AG08395 (cell line): ENCODE results near the gene GPC6.
A peak's percentile ranks its signal among the peaks of the same experiment; 100 is the strongest.
"Not testable (repeated sequence)": the region's sequence is repeated elsewhere in the genome, so short reads cannot be mapped to it uniquely, and the experiment has no call there.

Source experiments
- DNase-seq: peaks from one replicate; pipeline ENCODE4 v3.0.0; 2012; ENCODE audit warnings: mixed read lengths, low spot score

Gene GPC6

DNA sequence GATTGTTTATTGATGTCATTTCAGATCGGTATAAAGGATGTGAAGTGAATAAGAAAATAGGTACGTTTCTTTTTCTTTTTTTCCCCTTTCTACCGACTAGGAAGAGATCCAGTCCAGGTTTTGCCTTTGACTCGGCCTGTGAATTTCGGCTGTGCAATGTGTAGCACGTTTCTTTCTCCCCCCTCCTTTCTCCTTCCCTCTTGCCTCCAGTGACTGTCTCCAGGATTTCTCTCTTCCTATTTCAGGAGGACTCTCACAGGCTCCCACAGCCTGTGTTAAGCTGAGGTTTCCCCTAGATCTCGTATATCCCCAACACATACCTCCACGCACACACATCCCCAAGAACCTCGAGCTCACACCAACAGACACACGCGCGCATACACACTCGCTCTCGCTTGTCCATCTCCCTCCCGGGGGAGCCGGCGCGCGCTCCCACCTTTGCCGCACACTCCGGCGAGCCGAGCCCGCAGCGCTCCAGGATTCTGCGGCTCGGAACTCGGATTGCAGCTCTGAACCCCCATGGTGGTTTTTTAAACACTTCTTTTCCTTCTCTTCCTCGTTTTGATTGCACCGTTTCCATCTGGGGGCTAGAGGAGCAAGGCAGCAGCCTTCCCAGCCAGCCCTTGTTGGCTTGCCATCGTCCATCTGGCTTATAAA is at the start of gene GPC6:
Gene GPC6 (plus strand): TSS at position 185 of the 657 bp plus-strand sequence.
- DNase-seq = peak; percentile 68

- DNase-seq = no peak
Measured at GRCh38 chr13:93180356-93180969, 46.1 kb upstream of the GPC6 start.

- DNase-seq = no peak
Measured at GRCh38 chr13:93182406-93182805, 44.2 kb upstream of the GPC6 start.

DNA sequence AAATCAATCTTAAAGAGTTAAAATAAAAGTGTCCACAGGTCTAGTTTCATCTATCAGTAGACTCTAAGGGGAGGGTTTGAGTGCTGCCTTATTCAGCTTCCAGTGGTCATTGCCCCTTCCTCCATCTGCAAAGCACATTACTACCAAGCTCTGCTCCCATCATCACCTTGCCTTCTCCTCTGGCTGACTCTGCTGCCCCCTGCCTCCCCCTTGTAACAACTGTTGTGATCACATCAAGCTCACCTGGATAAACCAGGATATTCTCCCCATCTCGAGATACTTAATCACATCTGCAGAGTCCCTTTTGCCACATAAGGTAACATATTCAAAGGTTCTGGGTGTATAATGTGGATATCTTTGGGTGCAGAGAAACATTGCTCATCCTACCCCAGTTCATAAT is 43.3 kb upstream of the GPC6 start:
- DNase-seq = no peak

GRCh38 chr13:93190006-93190405 is 36.6 kb upstream of the GPC6 start:
- DNase-seq = no peak

- DNase-seq = no peak
Measured at GRCh38 chr13:93193682-93194081, 32.9 kb upstream of the GPC6 start.

- no peak for DNase-seq
Measured at GRCh38 chr13:93199856-93200255, 26.8 kb upstream of the GPC6 start.

- no peak for DNase-seq
Measured at GRCh38 chr13:93200626-93201025, 26.0 kb upstream of the GPC6 start.

- DNase-seq = no peak
Measured at GRCh38 chr13:93201992-93202558, 24.5 kb upstream of the GPC6 start.

- not testable (repeated sequence) for DNase-seq
Measured at GRCh38 chr13:93206778-93207392, 19.7 kb upstream of the GPC6 start.

DNA sequence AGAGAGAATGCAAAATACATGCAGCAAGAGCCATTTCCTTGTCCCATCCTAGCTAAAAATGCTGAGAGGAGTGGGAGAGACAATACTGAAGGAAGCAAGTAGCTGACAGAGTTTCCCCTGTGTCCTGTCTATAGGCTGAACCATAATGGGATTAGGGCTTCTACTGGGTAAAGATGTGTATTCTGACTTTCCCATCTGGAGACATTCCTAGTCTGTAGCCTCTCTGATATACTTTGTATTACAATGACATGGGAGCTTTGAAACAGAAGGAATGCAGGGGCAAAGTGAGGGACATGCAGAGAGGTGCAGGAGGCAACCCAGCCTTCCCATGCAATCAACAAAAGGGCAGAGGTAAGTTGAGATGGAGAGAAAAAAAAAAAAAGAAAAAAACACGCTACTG is 10.5 kb upstream of the GPC6 start:
- DNase-seq = no peak

- no peak for DNase-seq
Measured at GRCh38 chr13:93217721-93218261, 8.8 kb upstream of the GPC6 start.

DNA sequence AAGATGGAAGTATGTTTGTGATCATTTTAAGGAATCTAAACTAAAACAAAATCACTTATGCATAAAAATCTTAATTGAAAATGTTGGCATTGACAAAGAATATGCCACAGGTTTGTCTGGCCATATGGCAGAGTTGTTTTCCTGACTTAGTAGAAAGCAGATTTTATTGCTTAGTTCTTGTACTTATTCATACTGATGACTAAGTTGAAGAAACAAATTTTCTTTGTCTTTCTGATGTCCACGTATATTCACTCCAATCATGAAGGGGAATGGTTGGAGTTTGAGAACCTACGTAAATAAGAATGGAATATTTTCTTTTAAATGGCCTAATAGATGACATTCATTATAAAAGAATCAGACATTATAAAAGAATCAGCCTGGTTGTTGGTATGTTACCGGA is 8.0 kb upstream of the GPC6 start:
- DNase-seq = no peak

DNA sequence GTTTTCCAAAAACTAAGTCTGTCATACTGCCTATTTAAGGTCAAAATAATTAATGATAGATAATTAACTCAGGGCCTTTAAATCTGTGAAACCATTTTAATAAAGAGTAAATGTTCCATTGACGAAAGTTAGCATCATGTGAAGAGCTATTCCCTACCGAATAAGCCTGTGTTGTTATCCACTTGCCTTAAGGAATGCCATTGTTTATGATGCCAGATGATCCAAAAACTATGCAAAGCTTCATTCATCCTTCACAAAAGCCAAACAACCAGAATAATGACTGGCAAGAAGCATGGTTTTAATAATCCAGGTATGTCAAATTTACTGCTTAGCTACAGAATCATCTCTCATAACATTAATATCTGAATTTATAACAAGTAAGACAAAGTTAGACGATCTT is 6.5 kb upstream of the GPC6 start:
- DNase-seq = no peak

DNA sequence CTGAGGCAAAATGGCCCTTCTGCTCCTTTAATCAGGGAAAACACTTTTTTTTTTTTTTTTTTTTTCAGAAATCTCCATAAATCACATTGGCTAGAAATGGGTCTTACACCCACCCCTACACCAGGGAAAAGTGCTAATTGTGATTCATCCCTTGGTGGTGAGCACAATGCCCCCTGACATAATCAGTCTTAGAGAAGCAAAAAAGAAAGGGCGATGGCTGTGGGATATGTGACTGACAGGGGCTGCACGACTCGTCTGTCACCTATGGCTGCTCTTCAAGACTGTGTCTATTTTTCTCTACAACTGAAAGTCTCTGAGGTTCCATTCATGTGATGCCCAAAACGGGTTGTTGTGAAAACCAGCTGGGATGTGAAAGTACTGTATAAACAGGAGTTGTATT is 3.6 kb upstream of the GPC6 start:
- no peak for DNase-seq

- peak; percentile 40 for DNase-seq
Measured at GRCh38 chr13:93224535-93224934, 2.1 kb upstream of the GPC6 start.

DNA sequence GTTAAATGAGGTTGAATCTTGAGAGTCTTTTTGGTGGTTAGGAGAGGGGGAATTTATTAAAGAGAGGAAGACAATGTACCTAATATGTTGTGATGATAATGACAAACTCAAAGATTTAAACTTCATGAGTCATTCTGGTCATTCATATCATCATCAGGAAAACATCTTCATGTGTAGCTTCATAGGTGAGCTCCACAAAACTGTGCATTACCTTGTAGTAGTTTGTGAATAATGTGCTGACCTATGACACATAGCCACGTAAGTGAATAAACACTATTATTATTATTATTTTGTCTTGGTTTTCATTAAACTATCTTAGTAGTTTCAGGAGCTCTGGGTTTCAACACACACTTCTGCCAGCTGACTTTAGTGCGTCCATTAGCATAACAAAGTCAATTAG is 997 bp upstream of the GPC6 start:
- no peak for DNase-seq

GRCh38 chr13:93226065-93226622 is 463 bp upstream of the GPC6 start:
- no peak for DNase-seq

DNA sequence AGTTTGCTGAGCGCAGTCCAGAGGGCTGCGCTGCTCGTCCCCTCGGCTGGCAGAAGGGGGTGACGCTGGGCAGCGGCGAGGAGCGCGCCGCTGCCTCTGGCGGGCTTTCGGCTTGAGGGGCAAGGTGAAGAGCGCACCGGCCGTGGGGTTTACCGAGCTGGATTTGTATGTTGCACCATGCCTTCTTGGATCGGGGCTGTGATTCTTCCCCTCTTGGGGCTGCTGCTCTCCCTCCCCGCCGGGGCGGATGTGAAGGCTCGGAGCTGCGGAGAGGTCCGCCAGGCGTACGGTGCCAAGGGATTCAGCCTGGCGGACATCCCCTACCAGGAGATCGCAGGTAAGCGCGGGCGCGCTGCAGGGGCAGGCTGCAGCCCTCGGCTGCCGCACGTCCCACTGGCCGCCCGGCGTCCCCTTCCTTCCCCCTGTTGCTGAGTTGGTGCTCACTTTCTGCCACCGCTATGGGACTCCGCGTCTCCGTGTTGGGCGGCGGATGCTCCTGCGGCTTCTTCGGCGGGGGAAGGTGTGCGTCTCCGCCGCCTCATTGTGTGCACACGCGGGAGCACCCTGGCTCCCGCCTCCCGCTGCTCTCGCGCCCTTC is 772 bp downstream of the GPC6 start:
- DNase-seq = peak; percentile 24

DNA sequence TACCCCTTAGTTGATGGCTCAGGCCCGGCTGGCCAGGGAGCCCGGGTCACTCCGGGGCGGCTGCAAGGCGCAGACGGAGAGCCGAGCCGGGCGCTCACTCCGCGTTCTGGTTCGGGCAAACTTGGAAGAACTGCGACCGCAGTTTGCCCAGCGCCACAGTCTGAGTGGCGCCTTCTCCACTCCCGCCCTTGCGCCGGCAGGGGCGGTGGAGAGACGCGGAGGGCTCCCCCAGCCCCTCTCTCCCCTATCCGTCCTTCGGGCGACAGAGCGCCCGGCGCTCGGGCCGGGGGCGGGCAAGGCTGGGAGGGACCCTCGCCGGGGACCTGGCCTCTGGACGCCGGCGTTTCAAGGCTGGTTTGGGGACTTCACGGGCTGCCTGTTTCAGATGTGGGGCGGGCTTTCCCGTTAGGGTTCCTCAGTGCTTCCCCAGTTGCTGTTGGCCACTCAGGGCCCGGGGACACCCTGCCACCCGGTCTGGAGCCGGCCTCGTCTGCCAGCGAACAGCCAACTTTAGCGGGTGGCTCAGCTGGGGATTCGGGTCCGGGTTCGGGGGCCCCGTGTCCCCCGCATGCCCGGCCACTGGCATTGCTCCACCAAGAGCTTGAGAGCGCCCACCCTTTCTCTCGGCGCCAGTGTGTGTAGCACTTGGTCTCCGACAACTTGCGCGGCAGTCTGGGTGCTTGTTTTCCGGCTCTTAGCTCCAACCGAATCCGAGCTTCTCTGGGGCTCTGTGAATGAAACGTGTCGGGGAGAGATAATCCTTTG is 1.5 kb downstream of the GPC6 start:
- peak; percentile 62 for DNase-seq

DNA sequence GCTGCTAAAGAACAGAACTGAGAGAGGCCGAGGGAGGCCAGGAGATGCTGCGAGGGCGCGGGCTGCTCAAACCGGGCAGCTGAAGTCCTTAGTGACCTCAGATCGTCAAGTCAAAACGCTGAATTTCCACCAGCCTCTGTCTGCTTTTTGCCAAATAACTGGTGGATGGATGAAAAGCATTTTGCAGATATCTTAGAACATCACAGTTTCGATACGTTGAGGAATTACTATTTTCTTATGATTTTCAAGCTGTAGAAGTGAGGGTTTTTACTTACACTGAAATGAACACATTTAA is 2.0 kb downstream of the GPC6 start:
- no peak for DNase-seq
